OCI-LY1 (cell line): ENCODE measurements around the gene CRTC1.

Source experiments
- H2AFZ ChIP-seq: fragments of 200-600 bp; sonication (generic), shearing (Covaris generic); 2 replicates; pipeline ENCODE4 v1.6.0; 2014; ENCODE audit warnings: antibody characterized with exemption, mild to moderate bottlenecking, low read length
- H3F3A ChIP-seq: fragments of 200-600 bp; sonication (generic), shearing (Covaris generic); 2 replicates; pipeline ENCODE4 v1.6.0; 2014; ENCODE audit warnings: mild to moderate bottlenecking, antibody characterized with exemption, low read length, moderate library complexity; ENCODE audit not compliant: insufficient read depth
- H3K27ac ChIP-seq: fragments of 200-600 bp; sonication (generic); 2 replicates; pipeline ENCODE4 v1.5.1; 2014; ENCODE audit warnings: low read length, mixed run types, mild to moderate bottlenecking, low read depth; ENCODE audit not compliant: poor library complexity, severe bottlenecking
- H3K27me3 ChIP-seq: fragments of 200-600 bp; sonication (generic); 2 replicates; pipeline ENCODE4 v1.6.0; 2014; ENCODE audit warnings: antibody characterized with exemption, mild to moderate bottlenecking, low read length, moderate library complexity; ENCODE audit not compliant: insufficient read depth
- H3K36me3 ChIP-seq: fragments of 200-600 bp; sonication (generic); 2 replicates; pipeline ENCODE4 v1.6.1; 2014; ENCODE audit warnings: mild to moderate bottlenecking, antibody characterized with exemption, low read length, moderate library complexity, mixed read lengths; ENCODE audit not compliant: insufficient read depth
- H3K4me1 ChIP-seq: fragments of 200-600 bp; sonication (generic); 2 replicates; pipeline ENCODE4 v1.5.1; 2014; ENCODE audit warnings: mild to moderate bottlenecking, low read length, moderate library complexity; ENCODE audit not compliant: insufficient read depth, severe bottlenecking
- H3K4me2 ChIP-seq: fragments of 200-600 bp; sonication (generic), shearing (Covaris generic); 2 replicates; pipeline ENCODE4 v1.6.1; 2014; ENCODE audit warnings: low read length
- H3K4me3 ChIP-seq: fragments of 200-600 bp; sonication (generic); 2 replicates; pipeline ENCODE4 v1.5.1; 2014; ENCODE audit warnings: low read length, low read depth, mild to moderate bottlenecking, mixed read lengths; ENCODE audit not compliant: poor library complexity, severe bottlenecking
- H3K79me2 ChIP-seq: fragments of 200-600 bp; shearing (Covaris generic); 2 replicates; pipeline ENCODE4 v1.6.1; 2016; ENCODE audit warnings: mixed run types, low read length, mixed read lengths; ENCODE audit not compliant: insufficient read depth
- H3K9ac ChIP-seq: fragments of 200-600 bp; sonication (generic), shearing (Covaris generic); 2 replicates; pipeline ENCODE4 v1.6.1; 2014; ENCODE audit warnings: mild to moderate bottlenecking, low read length, mixed read lengths
- H3K9me2 ChIP-seq: fragments of 200-600 bp; sonication (generic), shearing (Covaris generic); 2 replicates; pipeline ENCODE4 v1.6.1; 2014; ENCODE audit warnings: low read depth, mild to moderate bottlenecking, low read length, mixed read lengths
- H3K9me3 ChIP-seq: fragments of 200-600 bp; shearing (Covaris generic); 2 replicates; pipeline ENCODE4 v1.6.1; 2014; ENCODE audit warnings: low read length, mixed read lengths
- H4K20me1 ChIP-seq: fragments of 200-600 bp; sonication (generic), shearing (Covaris generic); 2 replicates; pipeline ENCODE4 v1.6.0; 2016; ENCODE audit warnings: mild to moderate bottlenecking, low read length; ENCODE audit not compliant: insufficient read depth
- CTCF ChIP-seq: fragments of 200-600 bp; sonication (generic), shearing (Covaris generic); IDR thresholded peaks from 2 replicates; pipeline ENCODE4 v1.5.1; 2017; ENCODE audit warnings: mild to moderate bottlenecking, antibody characterized with exemption, low read length, moderate library complexity, mixed read lengths
- EZH2 ChIP-seq: fragments of 200-600 bp; sonication (generic), shearing (Covaris generic); IDR thresholded peaks from 2 replicates; pipeline ENCODE4 v1.8.0; 2017; ENCODE audit warnings: borderline replicate concordance, mixed run types, mild to moderate bottlenecking, antibody characterized with exemption, low read length, moderate library complexity, mixed read lengths

Gene CRTC1

DNA sequence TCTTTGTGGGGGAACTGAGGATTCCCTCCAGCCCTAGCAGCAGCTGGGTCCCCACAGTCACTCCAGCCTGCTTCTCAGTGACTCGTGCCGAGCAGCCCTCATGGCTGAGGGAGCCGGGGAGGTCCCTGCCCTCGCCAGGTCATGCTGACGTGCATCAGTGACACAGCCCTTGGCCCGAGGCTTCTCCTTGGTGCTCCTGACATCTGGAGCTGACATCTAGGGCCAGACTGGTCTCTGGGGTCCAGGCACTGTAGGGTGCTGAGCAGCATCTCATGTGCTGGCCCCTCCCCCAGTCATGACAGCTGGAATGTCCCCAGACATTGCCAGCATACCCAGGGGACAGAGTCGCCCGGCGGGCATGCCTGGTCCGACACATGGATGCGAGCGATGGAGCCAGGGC is 93.3 kb downstream of the CRTC1 start:
- Histone ChIP-seq H3K4me1 (no peaks in the 10 kb centered on the region), H3K79me2 (no peaks in the 10 kb centered on the region), H3K27me3 (peaks cover 17% of the 10 kb centered on the region), H3F3A (no peaks in the 10 kb centered on the region), H3K27ac (no peak overlapping the region), H3K36me3 (no peaks in the 10 kb centered on the region), H3K9ac (no peak overlapping the region), H2AFZ (no peak overlapping the region), H4K20me1 (no peaks in the 10 kb centered on the region), H3K4me2 (no peak overlapping the region), H3K4me3 (no peak overlapping the region), H3K9me3 (no peaks in the 10 kb centered on the region), H3K9me2 (no peaks in the 10 kb centered on the region)
- TF ChIP-seq EZH2 (no peak), CTCF (no peak)

DNA sequence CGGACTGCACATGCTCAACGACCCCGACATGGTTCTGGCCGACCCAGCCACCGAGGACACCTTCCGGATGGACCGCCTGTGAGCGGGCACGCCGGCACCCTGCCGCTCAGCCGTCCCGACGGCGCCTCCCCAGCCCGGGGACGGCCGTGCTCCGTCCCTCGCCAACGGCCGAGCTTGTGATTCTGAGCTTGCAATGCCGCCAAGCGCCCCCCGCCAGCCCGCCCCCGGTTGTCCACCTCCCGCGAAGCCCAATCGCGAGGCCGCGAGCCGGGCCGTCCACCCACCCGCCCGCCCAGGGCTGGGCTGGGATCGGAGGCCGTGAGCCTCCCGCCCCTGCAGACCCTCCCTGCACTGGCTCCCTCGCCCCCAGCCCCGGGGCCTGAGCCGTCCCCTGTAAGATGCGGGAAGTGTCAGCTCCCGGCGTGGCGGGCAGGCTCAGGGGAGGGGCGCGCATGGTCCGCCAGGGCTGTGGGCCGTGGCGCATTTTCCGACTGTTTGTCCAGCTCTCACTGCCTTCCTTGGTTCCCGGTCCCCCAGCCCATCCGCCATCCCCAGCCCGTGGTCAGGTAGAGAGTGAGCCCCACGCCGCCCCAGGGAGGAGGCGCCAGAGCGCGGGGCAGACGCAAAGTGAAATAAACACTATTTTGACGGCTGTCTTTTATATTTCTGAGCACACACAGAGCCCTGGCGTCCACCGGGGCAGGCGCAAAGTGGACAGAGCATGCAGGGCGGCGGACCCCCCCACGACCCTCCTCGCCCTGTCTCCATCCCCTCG is 94.0 kb downstream of the CRTC1 start:
- Histone ChIP-seq H3K9ac (no peak overlapping the region), H3F3A (no peaks in the 10 kb centered on the region), H3K4me1 (no peaks in the 10 kb centered on the region), H3K79me2 (no peaks in the 10 kb centered on the region), H3K4me3 (no peak overlapping the region), H3K9me2 (no peaks in the 10 kb centered on the region), H3K9me3 (no peaks in the 10 kb centered on the region), H3K36me3 (no peaks in the 10 kb centered on the region), H3K27me3 (peaks cover 14% of the 10 kb centered on the region), H2AFZ (no peak overlapping the region), H4K20me1 (no peaks in the 10 kb centered on the region), H3K27ac (no peak overlapping the region), H3K4me2 (no peak overlapping the region)
- no peak for TF ChIP-seq CTCF
- TF ChIP-seq EZH2, result no peak

GRCh38 chr19:18778076-18778389 is 94.6 kb downstream of the CRTC1 start:
- Histone ChIP-seq H2AFZ (no peak overlapping the region), H3K27me3 (peaks cover 14% of the 10 kb centered on the region), H3K27ac (no peak overlapping the region), H3F3A (no peaks in the 10 kb centered on the region), H3K9ac (no peak overlapping the region), H3K79me2 (no peaks in the 10 kb centered on the region), H3K9me3 (no peaks in the 10 kb centered on the region), H3K36me3 (no peaks in the 10 kb centered on the region), H3K4me1 (no peaks in the 10 kb centered on the region), H4K20me1 (no peaks in the 10 kb centered on the region), H3K4me2 (no peak overlapping the region), H3K4me3 (no peak overlapping the region), H3K9me2 (no peaks in the 10 kb centered on the region)
- TF ChIP-seq EZH2 (no peak), CTCF (no peak)
